Measurements from ENCODE around the gene LIPC. TPM values are rescaled to one million over a fixed set of nuclear protein-coding genes. Genes with fewer than 3 reads are reported as not detected.

Gene LIPC
- total and polyA plus RNA-seq, 10 of the 15 experiments (the other 5 are each of a cell fraction or from before 2014, with no cell fraction given): 0.06 to 0.31 (median 0.16) TPM; not detected in 1

DNA sequence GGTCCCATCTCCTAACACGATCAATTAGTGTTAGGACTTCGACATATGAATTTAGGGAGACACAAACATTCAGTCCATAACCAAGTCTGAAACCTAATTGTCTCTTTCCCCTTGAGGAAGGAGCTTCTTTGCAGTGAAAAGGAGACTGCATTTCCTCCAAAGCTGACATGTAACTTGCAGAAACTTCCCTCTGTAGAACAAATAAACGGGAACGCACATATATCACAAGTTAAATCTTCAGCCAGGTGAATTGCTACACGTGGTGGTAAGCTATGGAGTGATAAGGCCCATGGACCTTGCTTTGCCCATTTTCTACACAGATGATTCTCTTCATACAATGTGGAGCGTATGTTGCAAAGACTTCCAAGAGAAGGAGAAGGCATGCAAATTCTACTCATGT is 47.1 kb upstream of the LIPC start:
- TF ChIP-seq EP300 (IDR thresholded peaks at IDR 0.05; ENCODE audit: borderline replicate concordance in 1 of 2, control insufficient read depth in 1 of 2, low read depth in 2 of 2, low read length in 2 of 2) (no peak), PML (IDR thresholded peaks at IDR 0.05; ENCODE audit: low read length) (no peak), PAX5 (IDR thresholded peaks at IDR 0.05; ENCODE audit: borderline replicate concordance, low read depth, low read length) (no peak), MTA2 (IDR thresholded peaks at IDR 0.05; ENCODE audit: low read depth) (no peak), RCOR1 (conservative IDR thresholded peaks at IDR 0.05; ENCODE audit: low read depth, low read length) (no peak), CHD2 (IDR thresholded peaks at IDR 0.05; ENCODE audit: borderline replicate concordance, low read depth, low read length) (no peak), HCFC1 (IDR thresholded peaks at IDR 0.05; ENCODE audit: low read length) (no peak), EZH2 (IDR thresholded peaks at IDR 0.05; ENCODE audit: borderline replicate concordance, control insufficient read depth, low read depth, low read length) (no peak), ETV6 (conservative IDR thresholded peaks at IDR 0.05 in 1 of 2, IDR thresholded peaks at IDR 0.05 in 1 of 2; ENCODE audit: borderline replicate concordance in 1 of 2, low read depth in 1 of 2) (no peak), IRF4 (IDR thresholded peaks at IDR 0.05; ENCODE audit: low read depth, low read length) (no peak), ZSCAN29 (IDR thresholded peaks at IDR 0.05) (no peak)
- TF ChIP-seq, protein P1, sequence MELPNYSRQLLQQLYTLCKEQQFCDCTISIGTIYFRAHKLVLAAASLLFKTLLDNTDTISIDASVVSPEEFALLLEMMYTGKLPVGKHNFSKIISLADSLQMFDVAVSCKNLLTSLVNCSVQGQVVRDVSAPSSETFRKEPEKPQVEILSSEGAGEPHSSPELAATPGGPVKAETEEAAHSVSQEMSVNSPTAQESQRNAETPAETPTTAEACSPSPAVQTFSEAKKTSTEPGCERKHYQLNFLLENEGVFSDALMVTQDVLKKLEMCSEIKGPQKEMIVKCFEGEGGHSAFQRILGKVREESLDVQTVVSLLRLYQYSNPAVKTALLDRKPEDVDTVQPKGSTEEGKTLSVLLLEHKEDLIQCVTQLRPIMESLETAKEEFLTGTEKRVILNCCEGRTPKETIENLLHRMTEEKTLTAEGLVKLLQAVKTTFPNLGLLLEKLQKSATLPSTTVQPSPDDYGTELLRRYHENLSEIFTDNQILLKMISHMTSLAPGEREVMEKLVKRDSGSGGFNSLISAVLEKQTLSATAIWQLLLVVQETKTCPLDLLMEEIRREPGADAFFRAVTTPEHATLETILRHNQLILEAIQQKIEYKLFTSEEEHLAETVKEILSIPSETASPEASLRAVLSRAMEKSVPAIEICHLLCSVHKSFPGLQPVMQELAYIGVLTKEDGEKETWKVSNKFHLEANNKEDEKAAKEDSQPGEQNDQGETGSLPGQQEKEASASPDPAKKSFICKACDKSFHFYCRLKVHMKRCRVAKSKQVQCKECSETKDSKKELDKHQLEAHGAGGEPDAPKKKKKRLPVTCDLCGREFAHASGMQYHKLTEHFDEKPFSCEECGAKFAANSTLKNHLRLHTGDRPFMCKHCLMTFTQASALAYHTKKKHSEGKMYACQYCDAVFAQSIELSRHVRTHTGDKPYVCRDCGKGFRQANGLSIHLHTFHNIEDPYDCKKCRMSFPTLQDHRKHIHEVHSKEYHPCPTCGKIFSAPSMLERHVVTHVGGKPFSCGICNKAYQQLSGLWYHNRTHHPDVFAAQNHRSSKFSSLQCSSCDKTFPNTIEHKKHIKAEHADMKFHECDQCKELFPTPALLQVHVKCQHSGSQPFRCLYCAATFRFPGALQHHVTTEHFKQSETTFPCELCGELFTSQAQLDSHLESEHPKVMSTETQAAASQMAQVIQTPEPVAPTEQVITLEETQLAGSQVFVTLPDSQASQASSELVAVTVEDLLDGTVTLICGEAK (IDR thresholded peaks at IDR 0.05; ENCODE audit: borderline replicate concordance): no peak
- TF ChIP-seq, protein P2, sequence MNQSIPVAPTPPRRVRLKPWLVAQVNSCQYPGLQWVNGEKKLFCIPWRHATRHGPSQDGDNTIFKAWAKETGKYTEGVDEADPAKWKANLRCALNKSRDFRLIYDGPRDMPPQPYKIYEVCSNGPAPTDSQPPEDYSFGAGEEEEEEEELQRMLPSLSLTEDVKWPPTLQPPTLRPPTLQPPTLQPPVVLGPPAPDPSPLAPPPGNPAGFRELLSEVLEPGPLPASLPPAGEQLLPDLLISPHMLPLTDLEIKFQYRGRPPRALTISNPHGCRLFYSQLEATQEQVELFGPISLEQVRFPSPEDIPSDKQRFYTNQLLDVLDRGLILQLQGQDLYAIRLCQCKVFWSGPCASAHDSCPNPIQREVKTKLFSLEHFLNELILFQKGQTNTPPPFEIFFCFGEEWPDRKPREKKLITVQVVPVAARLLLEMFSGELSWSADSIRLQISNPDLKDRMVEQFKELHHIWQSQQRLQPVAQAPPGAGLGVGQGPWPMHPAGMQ (IDR thresholded peaks at IDR 0.05; ENCODE audit: borderline replicate concordance): no peak
- no peak for FAIRE-seq
- SMC1A ChIA-PET (ENCODE audit: uncharacterized antibody, unreplicated experiment): interaction anchor here (0.9 to 1.4 kb wide), 2 partner anchors 11 to 52 kb away, joined by 3 read pairs; no protein-coding TSS in a partner anchor
- Histone ChIP-seq H2AFZ (ENCODE audit: control insufficient read depth, low read depth, low read length) (no peak overlapping the region), H3K79me2 (ENCODE audit: control insufficient read depth, insufficient read depth, low read length) (no peaks in the 10 kb centered on the region), H3K9me3 (replicated peaks; ENCODE audit: control insufficient read depth, insufficient read depth, low read length) (no peaks in the 10 kb centered on the region), H3K27ac (ENCODE audit: control insufficient read depth, insufficient read depth) (no peak overlapping the region), H3K36me3 (ENCODE audit: control insufficient read depth in 2 of 2, insufficient read depth in 2 of 2, low read length in 1 of 2) (no peaks in the 10 kb centered on the region), H3K4me3 (no peak overlapping the region), H3K9ac (ENCODE audit: control insufficient read depth, insufficient read depth, low read length) (no peak overlapping the region), H3K27me3 (replicated peaks in 1 of 2; ENCODE audit: control insufficient read depth in 2 of 2, insufficient read depth in 2 of 2, low read length in 1 of 2) (no peaks in the 10 kb centered on the region), H4K20me1 (ENCODE audit: control insufficient read depth, insufficient read depth) (no peaks in the 10 kb centered on the region), H3K4me2 (ENCODE audit: control insufficient read depth, insufficient read depth) (no peak overlapping the region), H3K4me1 (ENCODE audit: control insufficient read depth, insufficient read depth, low read length) (no peaks in the 10 kb centered on the region)
- WGBS (ENCODE audit: insufficient coverage, insufficient replicate concordance, low lambda C conversion rate, missing lambda C conversion rate): 73% methylated on average over 6 of the region's 6 CpGs
- intact Hi-C loops (cut with micrococcal nuclease; ENCODE audit: unreplicated experiment): no loop called here
- CTCF ChIA-PET: interaction anchor here (0.7 to 1.1 kb wide), 2 partner anchors 11 to 93 kb away, joined by 3 read pairs; no protein-coding TSS in a partner anchor
- RAD21 ChIA-PET (ENCODE audit: unreplicated experiment): no interaction called here
- no peak for DNase-seq (ENCODE audit: low read depth, low spot score)
- no TSS peak for BruUV-seq (replicated peaks)
- POLR2A ChIA-PET: interaction anchor here (0.6 kb wide), 1 partner anchor 233 kb away, joined by 5 read pairs; no protein-coding TSS in a partner anchor
- in situ Hi-C loops (cut with MboI): no loop called here
- no peak for ATAC-seq

Measured in GM12878 (cell line).